GM18508 (cell line): ENCODE measurements around the gene KIF5A.
"Not testable (repeated sequence)": the region's sequence is repeated elsewhere in the genome, so short reads cannot be mapped to it uniquely, and the experiment has no call there.

Source experiments
- ATAC-seq: cut with Tn5 transposase; IDR thresholded peaks from one replicate; pipeline ENCODE4 v1.9.1; 2021; ENCODE audit warnings: moderate number of reproducible peaks; ENCODE audit not compliant: insufficient read depth, unreplicated experiment

Gene KIF5A

DNA sequence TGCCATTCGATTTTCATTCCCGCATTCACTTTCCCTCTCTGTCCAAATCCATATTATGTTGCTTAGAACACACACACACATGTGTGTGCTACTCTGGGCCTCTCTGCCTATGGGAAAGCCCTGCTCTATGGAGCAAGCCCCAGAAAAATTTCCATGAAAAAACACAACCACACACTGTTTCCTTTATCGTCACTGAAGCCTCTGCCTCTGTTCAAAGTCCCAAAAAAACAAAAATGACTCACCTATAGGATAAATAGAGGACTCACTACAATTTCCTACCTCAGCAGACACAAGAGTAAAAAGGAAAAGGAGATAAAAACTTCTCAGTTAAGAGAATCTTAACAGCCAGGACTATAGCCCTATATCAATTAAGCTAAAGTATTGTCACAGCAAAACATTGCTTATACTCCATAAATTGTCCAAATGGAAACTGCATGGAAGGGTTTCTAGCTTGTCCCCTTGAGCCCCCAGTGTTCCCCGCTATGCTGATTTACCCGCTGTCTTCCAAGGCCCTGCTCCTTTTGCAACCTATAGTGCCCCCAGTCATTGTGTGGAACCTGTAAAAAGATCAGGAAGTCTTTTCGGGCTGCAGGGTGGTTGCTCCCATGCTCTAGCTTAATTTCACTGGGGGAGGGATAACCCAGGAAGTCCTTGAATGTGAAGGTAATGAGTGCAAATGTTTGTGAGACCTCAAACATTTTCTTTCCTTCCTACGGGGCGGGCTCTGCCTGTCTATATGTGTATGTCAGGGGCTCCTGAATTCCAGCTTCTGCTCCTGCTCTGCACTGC is 30.0 kb downstream of the KIF5A start:
- no peak for ATAC-seq

DNA sequence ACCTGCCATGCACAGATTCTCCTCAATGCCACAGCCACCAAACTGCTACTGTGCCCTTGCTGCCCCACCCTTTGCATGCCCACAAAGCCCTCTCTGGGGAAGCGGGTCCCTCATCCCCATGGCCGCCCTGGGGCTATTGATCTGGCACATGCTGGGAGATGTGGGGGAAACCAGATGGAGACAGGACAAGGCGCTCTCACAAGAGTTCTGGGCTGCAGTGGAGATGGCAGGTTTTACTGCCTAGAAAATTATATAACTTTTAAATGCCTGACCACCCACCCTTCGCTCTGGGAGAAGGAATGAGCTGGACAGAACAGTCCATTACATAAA is 30.6 kb downstream of the KIF5A start:
- ATAC-seq: no peak

DNA sequence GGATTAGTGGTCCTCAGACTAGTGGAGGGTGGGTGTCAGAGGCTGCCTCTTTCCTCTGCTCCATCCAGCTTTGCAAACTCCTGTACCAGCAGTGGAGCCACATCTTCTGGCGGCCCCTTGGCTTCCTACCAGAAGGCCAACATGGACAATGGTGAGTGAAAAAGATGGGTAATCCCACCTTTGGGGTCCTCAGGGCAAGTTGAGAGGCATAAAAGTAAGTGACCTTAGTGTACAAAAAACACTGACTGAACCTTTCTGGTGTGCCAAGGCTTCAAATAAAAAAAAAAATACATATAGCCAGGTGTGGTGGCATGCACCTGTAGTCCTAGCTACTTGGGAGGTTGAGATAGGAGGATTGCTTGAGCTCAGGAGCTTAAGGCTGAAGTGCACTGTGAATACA is 32.0 kb downstream of the KIF5A start:
- no peak for ATAC-seq

DNA sequence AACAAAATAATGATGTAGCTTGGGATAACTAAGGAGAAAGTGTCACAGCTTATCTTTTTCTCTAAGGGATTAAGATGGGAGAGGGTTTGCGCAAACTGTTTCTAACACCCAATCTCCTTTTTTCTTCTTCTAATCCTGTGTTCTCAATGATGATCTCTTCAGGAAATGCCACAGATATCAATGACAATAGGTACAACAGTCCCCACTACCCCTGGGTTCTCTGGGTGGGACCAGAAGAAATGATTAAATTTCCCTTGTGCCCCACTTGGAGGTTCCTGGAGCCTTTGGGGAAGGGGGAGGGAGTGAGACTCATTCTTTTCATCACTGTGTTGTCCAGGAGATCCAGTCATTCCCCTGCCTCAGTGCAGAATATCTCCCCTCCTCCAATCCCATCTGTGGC is 32.6 kb downstream of the KIF5A start:
- no peak for ATAC-seq

DNA sequence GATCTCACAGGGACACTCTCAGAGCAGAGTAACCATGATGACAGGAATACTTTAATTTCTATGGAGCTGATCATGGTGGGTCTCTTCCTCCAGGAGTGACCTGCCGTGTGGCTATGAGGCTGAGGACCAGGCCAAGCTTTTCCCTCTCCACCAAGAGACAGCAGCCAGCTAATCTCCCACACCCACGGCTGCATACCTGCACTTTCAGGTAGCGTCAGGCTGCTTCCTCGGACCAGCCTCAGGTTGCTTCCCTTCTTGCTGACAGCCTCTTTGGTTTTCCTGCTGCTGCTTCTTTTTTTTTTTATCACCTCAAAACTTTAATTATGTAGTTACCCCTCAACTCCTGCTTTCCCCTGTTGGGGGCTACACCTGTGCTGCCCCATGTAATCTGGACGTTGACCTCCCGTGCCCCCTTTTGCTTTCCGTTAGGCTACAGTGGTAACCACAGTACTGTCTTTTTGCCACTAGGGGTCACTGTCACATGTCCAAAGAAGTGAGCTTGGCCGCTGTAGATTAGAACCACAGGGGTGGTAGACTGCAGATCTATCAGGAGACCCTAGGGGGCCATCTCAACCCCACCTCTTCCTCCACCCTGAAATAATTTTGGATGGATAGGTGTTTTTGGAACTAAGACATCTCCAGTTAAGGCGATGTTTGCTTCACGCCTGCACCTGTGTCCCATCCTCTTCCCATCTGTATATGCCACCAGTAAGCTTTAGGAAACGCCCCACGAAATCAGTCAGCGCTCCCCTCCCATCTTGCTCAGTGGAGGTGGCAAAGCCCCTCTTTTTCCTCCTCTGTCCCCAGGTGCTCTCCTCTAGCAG is 33.4 kb downstream of the KIF5A start:
- peak; percentile 83 for ATAC-seq

DNA sequence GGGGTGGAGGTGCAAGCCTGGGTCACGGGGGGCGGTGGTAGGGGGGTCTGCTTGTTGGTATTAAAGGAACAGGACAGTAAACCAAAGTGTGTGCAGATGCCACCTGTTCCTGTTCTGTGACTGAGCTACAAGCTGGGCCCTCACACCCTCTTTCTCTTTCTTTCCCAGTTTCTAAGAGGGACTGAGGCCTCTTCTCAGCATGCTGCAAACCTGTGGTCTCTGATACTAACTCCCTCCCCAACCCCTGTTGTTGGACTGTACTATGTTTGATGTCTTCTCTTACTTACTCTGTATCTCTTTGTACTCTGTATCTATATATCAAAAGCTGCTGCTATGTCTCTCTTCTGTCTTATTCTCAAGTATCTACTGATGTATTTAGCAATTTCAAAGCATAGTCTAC is 34.2 kb downstream of the KIF5A start:
- no peak for ATAC-seq

DNA sequence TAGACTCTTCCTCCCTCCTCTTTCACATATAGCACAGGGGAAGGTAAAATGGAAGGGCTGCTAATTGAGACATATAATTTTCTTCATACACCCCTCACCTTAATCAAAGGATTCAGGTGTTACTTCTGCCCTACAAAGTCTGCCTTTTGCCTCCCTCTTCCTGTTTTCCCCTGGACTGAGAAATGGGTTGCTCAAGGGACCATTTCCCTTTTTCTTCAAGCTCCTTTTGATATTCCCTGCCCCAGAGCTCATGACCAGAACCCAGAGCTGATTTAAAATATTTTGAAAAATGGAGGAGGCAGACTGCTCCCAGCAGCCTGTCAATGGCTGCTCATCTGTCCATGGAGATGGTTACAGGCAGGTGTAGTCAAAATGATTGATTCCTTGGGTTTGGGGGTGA is 34.8 kb downstream of the KIF5A start:
- no peak for ATAC-seq

DNA sequence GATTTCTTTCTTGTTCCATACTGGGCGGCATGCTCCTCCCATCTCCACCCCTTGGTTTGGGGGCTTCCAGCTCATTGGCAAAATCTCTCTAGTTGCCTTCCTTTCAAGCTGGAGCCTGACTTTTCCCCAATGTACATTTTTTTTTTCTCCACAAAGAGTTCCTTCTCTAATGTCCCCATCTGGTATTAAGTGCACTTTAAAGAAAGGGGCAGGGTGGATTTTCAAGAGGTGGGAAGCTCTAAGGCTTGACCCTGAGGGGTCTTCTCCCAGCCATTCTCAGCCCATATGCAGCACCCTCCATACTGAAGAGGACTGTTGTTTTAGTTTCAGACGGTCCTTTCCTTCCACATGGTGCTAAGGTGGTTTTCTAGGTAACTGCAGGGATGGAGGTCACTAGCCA is 35.3 kb downstream of the KIF5A start:
- ATAC-seq: no peak

DNA sequence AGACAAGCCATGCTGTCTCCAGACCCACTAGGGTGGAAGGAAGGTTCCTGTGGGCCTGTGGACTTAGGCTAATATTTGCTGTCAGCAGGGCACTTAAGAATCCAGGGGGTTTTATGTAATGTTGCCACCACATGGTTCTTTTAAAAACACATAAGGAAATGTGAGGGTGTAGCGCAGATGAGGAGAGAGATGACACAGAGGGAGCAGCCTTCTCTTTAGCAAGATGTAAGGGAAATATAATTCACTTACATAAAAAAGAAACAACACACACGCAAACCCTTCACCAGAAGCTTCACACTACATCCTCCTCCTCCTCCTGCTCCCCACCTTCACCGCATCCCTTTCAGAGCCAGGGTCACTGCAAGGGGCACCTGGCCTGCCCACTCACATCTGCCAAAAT is 36.3 kb downstream of the KIF5A start:
- ATAC-seq: no peak

DNA sequence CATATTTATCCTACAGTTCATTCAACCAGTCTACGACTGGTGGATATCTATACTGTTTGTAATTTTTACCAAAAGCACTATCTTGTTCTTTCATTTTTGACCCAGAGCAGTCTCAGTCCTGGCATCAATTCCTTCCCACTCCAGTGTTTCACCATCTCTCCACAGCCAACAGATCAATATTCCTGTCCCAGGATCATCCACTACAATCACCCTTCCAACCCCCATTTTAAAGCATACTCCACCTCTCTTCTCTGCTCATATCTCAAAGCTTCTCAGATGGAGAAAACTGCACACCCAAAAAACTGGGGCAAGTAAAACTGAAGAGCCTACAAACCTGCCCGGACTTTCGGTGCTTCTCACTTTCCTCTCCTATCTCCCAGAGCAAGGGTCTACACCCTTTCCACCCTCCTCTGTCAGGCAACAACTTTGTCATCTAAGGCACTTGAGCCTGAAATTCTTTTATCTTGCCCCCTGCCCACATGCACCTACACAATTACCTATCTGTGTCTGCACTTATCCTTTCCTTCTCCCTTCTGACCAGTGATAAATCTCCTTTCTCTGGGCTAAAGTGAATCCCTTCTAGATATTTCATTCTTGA is 37.1 kb downstream of the KIF5A start:
- no peak for ATAC-seq

DNA sequence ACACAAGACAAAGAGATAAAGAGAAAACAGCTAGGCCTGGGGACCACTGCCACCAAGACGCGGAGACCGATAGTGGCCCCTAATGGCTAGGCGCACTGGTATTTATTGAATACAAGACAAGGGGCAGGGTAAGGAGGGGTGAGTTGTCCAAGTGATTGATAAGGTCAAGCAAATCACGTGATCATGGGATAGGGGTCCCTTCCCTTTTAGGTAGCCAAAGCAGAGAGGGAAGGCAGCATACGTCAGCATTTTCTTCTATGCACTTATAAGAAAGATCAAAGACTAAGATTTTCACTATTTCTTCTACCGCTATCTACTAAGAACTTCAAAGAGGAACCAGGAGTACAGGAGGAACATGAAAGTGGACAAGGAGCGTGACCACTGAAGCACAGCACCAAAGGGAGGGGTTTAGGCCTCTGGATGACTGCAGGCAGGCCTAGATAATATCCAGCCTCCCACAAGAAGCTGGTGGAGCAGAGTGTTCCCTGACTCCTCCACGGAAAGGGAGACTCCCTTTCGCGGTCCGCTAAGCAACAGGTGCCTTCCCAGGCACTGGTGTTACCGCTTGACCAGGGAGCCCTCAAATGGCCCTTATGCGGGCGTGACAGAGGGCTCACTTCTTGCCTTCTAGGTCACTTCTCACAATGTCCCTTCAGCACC is 39.2 kb downstream of the KIF5A start:
- not testable (repeated sequence) for ATAC-seq

DNA sequence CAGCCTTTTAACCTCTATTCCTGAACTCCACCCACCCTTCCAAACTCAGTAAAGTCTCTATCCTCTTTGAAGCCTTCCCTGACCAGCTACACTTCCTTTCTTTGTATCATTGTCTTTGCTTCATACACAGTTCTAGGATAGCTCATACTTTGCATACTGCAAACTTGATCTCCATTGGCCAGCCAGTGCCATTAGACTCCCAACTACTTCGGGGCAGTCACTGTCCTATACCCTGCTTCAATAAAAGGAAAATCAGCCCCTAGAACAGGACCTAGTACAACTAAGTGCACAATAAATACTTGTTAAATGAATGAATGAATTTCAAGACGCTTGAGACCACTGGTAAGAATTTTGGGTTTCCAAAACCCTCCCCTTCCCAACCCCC is 40.6 kb downstream of the KIF5A start:
- no peak for ATAC-seq

DNA sequence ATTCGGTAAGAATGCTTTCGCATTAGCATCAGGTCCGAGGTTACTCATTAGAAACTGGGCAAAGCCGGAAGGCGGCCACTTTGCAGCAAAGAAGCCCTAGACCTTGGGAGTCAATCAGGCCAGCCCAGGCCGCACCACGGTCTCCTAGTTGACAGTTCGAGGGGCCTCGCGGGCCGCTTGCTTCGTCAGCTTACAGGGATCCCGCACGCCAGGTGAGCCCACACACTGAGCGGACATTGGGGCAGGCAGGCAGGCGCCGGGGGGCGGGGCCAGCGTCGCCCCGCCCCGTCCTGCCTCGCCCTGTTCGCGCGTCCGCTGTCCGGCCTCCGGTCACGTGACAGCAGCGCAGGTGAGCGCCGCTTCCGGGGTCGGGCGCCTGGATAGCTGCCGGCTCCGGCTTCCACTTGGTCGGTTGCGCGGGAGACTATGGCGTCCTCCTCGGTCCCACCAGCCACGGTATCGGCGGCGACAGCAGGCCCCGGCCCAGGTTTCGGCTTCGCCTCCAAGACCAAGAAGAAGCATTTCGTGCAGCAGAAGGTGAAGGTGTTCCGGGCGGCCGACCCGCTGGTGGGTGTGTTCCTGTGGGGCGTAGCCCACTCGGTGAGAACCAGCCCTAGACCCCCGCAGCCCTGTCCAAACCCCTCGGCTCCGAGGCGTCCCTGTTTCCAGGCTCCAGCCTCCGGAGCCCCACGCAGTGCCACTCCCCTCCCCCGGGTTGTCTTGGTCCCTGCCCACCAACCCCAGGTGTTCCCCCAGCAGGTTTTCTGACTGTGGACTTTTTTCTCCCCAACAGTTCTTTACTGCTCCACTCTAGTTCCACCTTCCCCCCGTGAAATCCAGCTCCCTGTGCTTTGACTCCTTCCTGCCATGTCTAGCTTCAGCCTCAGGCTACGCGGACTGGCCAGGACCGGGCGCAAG is 41.3 kb downstream of the KIF5A start, which contains the start of gene PIP4K2C:
TSS of gene PIP4K2C (plus strand) at position 329 of the 918 bp plus-strand sequence. CDS start at position 427, 98 bp downstream.
- peak; percentile 58 for ATAC-seq

DNA sequence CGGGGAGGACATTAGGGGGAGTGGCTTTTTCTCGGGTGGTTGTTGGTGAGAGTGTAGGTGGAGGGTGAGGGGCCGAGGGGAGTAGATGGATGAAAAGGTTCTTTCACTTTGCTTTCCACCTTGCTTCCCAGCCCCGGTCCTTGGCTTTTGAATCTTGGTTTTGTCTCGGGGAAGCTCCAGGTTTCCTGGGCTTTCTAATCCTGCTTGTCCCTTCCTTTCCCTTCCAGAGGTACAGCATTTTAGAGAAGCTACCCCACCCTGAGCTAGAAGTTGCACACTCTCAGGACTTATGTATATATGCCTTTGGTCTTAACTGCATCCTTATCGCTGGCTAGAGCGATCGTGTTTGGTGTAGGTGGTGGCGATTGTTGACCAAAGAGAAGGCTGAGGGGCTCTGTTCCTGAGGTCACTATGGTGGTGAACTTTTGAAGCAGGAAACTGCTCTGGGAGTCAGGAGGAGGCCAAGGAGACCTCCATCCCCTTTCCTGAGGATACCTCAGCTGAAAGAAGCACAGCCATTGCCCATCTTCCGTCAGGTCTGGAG is 42.0 kb downstream of the KIF5A start:
- no peak for ATAC-seq

DNA sequence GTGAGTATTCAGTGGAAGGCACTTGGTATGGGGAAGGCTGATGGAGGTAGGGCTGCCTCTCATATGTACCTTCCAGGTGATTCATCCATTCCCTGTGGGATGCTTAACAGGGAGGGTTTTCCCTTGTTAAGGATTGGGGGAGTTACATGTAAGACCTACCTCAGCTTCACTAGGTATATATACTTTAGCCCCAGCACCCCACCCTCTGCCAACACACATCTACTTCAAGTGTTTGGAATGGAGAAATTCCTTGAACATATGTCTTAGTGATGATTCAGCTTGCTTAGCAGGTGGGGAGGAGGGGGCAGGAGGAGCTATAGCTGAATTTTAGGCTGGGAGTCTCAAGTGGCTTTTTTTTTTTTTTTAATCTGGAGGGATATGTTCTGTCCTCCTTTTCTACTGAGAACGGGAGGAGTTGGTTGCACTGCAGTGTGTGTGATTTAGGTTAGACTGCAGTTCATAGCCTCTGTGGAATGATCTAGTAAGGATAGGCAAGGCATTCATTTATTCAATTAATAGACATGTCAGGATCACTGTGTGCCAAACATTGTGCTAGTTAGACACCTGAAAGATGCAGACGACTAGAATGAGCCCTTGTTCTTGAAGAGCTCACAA is 42.8 kb downstream of the KIF5A start:
- ATAC-seq: no peak

DNA sequence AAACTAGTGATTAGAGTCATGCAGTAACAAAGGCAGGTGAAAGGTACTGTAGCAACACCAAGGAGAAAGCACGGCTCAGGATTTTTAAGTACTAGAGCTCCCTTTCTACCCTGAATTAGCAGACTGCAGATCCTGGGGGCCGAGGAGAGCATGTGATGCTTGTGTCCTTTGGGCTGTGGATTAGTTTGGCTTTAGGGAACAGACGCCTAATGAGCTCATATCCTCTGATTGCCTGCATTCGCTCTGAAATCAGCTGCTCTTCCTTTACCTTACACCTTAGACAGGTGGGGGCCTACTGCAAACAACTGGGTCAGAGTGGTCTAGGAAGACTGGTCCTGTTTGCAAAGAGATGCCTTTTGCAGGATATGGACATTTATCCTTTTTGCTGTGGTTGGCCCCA is 43.3 kb downstream of the KIF5A start:
- ATAC-seq: no peak

DNA sequence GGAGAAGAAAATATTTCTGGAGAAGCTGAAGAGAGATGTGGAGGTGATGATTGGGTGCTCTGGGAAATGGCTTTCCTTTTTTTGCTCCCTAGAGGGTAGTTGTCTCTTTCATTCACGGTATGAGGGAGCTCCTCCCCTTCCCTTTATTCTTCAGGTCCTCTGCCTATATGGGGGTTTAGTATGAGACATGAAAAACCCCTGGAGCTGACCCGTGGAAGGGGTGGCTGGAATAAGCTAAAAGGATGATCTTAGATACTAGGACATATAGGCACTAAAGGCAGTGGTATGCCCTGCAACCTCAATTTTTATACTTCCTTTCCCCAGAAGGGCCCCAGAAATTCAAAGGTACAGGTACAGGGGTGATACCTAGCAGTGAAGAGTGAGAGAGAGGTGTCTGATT is 50.6 kb downstream of the KIF5A start:
- no peak for ATAC-seq

DNA sequence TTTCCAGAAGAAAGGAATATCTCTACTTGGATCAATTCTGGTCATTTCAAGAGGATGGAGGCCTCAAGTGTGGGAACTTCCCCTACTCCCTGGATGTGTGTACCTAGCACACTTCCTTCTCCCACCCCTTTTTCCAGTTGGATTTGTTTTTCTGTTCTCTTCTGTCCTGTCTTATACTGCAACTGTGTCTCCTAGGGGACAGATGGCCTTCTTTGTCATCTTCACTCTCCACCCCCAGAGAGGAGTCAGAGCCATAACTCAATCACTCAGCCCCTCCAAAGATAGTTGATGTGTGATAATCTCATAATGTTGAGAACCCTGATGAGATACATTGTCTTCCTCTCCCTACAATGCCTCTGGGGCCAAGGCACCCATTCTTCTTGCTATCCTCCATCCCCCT is 52.7 kb downstream of the KIF5A start:
- no peak for ATAC-seq

DNA sequence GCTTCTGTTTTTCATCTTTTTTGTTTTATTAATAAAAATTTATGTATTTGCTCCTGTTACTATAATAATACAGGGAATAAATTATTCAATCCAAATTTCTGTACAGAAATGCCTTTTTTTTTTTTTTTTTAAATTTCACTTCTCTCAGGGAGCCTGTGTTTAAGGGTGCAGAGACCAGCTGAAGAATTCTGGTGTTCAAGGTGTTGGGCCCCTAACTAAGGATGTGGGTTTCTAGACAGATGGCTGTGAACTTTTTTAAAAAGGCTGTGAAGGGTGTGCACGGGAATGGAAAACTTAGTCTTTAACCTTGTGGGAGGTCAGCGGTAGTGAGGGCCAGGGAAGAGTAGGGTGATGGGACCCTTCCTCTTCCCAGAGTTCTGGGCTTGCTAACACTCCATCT is 53.5 kb downstream of the KIF5A start:
- no peak for ATAC-seq
